Measurements from ENCODE around the gene CD276.
"Not testable (repeated sequence)": the region's sequence is repeated elsewhere in the genome, so short reads cannot be mapped to it uniquely, and the experiment has no call there.

CD276 gene

DNA sequence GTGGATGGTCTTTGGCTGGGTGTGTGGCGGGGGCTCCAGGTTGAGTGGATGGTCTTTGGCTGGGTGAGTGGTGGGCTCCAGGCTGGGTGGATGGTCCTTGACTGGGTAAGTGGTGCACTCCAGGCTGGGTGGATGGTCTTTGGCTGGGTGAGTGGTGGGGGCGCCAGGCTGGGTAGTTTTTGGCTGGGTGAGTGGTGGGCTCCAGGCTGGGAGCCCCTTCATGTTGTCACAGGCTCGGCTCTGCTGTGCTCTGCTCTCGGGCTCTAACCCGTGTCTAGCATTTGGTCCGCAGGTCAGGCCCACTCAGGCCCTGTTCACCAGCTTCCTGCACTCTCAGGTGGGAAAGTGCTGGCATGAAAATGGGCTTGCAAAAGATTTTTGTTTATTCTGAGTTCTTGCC lies 25.1 kb downstream of the CD276 start:
- in situ Hi-C loops (cut with HindIII; ENCODE audit: low sequenced_read_pairs) = no loop called here

DNA sequence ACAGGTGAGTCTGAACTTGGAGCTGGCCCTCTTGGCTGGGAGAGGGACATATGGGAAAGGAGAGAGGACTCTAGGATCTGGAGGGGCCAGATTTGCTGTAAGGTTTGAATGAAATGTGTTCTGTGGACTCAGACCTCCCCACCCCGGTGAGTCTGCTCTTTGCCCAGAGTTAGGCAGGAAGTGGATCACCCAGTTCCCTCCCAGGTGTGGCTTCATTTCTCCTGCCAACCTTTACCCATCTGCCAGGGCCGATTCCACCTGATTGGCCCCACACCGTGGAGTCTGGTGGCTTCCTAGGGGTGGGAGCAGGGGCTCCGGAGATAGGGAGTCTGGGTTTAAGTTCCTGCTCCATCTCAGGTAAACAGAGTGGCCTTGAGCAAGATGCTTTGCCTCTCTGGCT lies 25.5 kb downstream of the CD276 start:
- in situ Hi-C loops (cut with HindIII; ENCODE audit: low sequenced_read_pairs) = no loop called here

DNA sequence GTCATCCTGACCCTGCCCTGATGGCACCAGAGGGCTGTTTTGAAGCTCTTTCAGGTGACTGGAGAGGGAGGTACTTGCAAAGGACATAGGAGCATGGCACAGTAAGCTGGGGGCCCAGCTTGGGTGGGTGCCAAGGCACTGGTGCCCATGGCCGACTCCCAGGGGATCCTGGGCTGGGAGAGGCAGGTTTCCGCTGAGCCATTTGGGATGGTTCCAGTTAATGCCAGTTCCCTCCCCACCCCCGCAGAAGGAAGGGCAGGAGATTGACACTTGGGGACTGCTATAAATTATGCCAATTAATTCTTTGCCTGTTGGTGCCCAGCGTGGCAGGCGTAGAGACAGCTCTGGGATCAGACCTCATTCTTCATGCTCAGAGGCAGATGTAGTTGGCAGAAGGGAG lies 26.1 kb downstream of the CD276 start:
- in situ Hi-C loops (cut with HindIII; ENCODE audit: low sequenced_read_pairs) = no loop called here

DNA sequence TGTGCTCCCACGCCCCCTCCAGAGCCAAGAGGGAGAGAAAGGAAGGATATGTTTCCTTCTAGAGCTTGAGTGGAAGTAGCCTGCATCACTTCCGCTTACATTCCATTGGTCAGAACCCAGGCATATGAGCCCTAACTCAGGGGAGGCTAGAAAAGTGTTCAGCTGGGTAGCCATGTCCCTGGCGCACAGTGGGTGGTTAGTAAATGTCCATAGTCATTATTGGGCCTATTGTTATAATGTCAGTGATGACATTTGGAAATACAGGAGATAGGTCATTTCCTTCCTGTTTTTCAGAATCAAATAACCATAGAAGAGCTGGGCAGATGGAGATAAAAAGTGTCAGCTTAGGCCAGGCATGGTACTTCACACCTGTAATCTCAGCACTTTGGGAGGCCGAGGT lies 27.3 kb downstream of the CD276 start:
- in situ Hi-C loops (cut with HindIII; ENCODE audit: low sequenced_read_pairs) = no loop called here

DNA sequence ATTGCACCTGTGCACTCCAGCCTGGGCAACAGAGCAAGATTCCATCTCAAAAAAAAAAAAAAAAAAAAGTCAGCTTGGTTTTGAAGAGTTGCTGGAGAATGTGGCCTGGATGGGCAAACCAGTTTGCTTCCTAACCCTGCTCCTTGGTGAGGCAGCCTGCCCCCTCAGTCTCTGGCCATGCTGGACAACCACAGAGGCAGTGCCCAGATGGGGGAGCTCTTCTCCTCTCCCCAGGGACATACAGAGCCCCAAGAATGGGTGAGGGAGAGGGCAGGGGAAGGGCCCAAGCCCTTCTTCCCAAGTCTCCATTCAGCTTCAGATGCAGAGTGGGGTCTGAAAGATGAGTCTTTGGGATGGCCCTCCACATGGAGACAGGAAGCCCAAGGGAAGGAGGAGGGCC lies 27.9 kb downstream of the CD276 start:
- in situ Hi-C loops (cut with HindIII; ENCODE audit: low sequenced_read_pairs) = no loop called here

DNA sequence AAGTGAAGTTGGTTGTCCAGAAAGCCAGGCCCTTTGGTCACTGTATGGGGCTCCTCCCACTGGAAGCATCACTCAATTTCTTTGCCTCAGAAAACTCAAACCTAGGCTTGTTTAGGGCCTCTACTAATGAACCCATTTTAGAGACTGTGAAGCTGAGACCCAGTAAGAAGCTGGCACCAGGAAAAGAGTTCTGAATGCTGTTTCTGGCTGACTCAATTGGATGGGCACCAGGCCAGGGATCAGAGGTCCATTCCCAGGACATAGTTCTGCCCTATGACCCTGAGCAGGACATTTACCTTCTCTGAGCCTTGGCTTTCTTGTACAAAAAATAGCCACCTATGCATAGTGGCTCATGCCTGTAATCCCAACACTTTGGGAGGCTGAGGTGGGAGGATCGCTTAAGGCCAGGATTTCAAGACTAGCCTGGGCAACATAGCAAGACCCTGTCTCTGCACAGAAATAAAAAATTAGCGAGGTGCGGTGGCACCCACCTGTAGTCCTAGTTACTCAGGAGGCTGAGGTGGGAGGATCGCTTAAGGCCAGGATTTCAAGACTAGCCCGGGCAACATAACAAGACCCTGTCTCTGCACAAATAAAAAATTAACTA lies 30.6 kb downstream of the CD276 start:
- in situ Hi-C loops (cut with HindIII; ENCODE audit: low sequenced_read_pairs) = no loop called here

DNA sequence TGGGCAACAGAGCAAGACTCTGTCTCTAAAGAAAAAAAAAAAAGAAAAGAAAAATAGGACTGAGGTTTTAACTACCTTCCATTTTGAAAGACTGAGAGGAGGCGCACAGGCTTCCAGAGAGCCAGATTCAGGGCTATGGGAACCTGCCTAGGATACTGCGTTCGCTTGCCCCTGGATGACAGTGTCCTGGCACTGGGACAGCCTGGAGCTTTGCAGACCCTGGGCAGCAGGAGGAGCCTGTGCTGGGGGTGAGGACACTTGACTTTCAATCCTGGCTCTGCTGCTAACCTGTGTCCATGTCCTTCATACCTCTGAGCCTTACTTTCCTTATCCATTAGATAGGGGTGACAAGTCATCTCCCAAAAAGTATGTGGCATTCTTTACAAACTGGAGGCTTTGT lies 31.2 kb downstream of the CD276 start:
- in situ Hi-C loops (cut with HindIII; ENCODE audit: low sequenced_read_pairs) = no loop called here

DNA sequence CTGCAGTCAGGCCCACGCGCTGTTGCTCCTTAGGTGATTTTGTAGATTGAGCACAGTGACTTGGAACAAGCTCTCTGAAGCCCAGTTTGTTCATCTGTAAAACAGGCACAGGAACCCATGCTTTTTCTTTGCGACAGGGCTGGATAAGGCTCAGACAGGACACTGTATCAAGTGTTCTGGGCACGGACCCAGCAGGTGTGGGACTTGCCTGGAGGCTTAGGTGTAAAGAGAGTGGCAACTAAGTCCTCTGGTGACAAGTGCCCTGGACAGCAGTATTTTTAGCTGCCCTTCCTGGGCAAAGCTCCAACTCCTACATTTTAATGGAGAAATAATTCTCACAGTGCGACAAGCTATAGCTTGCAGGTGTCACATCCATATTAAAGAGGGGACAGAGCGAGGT lies 32.2 kb downstream of the CD276 start:
- in situ Hi-C loops (cut with HindIII; ENCODE audit: low sequenced_read_pairs) = no loop called here

DNA sequence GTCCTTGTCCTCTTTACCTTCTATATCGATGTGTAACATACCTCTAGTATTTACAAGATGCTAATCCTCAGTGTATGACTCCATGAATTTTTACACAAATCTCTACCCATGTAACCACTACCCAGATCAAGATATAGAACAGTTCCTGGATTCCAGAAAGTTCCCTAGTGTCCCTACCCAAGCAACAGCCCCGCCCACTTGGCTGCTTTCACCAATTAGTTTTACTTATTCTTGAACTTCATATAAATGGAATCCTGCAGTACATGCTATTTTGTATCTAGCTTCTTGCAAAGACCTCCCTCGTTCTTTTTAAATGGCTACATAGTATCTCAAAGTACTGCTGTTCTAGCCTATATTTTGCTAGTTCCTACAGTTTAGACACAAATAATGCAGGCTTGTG lies 33.0 kb downstream of the CD276 start:
- in situ Hi-C loops (cut with HindIII; ENCODE audit: low sequenced_read_pairs) = no loop called here

DNA sequence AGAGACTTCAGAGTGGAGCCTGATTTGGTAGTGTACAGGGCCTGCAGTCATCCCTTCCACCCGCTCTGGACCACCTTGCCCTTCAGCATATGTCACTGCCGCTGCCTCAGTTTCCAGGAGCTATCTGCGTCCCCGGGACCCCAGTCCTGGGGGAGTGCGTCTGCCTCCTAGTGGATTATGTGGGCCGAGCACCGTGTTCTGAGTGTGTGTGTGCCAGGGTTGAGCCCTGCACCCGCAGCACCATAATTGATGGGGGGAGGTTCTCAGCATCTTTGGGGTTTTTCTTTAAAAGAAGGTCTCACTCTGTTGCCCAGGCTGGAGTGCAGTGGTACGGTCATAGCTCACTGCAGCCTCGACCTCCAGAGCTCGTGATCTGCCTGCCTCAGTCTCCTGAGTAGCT lies 33.6 kb downstream of the CD276 start:
- in situ Hi-C loops (cut with HindIII; ENCODE audit: low sequenced_read_pairs) = no loop called here

DNA sequence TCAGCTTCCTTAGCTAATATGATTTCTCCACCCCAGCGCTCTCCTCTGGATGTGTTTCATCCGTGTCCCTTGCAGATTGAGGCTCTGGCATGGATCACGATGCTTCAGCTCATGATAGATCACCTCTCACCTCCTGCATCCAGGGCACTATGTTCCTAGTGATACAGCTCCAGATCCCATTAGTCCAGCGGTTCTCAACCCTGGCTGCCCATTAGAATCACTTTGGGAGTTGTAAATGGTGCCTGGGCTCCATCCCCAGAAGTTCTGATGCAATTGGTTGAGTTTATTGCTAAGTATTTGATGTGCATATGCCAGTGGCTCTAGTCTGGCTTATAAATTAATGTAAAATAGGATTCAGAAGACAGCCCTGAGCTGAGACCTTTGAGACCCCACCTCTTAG lies 34.5 kb downstream of the CD276 start:
- in situ Hi-C loops (cut with HindIII; ENCODE audit: low sequenced_read_pairs) = no loop called here

DNA sequence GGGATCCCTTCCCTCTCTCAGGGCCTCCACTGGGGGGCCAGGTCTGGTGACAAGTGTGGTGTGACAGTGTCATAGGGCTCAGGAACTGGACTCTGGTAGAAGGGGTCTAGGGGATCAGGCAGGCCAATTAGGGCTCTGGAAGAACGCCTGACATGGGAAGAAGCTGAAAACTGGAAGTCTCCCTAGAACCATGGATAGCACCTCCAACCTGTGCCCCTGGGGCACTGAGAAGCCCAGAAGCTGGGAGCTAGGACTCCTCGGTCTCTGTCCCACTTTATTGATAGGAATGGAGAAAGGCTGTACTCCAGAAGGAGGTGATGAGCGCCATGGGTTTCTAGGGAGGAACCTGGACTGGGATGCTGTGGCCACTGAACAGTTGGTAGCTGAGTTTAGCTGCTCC lies 38.2 kb downstream of the CD276 start:
- in situ Hi-C loops (cut with HindIII; ENCODE audit: low sequenced_read_pairs) = no loop called here

DNA sequence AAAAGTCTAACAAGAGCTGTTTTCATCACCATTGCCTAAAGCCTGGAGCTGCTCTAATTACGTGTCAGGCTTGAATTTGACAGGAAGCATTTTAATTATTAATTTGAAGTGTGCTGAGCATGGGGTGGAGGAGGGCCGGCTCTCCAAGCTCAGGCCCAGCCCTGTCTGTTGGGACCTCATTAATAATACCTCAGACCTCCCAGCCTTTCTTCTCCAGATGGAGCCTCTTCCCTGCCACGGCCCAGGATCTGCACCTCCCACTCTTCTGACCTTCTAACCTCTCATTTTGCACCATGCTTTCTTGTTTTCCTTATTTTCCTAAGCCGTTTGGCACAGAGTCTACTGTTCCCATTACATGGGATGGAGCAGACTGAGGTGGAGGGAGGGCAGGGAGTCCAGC lies 39.0 kb downstream of the CD276 start:
- in situ Hi-C loops (cut with HindIII; ENCODE audit: low sequenced_read_pairs) = no loop called here

DNA sequence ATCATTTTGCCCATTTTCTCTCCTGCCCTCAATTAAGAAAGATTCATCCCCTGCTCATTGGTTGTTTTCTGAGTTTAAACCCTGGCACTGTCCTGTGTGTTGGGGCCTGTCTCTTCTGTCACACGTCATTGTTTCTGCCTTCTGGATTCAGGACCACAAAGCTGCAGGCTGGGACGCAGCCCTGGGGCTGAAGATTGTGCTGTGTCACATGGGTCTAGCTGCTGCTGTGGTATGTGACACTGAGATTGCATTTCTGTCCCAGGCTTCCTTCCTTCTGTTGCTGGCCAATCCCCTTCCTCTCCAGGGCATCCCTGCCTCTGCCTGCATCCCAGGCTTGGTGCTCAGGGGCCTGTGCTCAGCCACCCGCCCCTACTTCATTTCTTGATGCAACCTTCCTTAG lies 40.0 kb downstream of the CD276 start:
- in situ Hi-C loops (cut with HindIII; ENCODE audit: low sequenced_read_pairs) = no loop called here

DNA sequence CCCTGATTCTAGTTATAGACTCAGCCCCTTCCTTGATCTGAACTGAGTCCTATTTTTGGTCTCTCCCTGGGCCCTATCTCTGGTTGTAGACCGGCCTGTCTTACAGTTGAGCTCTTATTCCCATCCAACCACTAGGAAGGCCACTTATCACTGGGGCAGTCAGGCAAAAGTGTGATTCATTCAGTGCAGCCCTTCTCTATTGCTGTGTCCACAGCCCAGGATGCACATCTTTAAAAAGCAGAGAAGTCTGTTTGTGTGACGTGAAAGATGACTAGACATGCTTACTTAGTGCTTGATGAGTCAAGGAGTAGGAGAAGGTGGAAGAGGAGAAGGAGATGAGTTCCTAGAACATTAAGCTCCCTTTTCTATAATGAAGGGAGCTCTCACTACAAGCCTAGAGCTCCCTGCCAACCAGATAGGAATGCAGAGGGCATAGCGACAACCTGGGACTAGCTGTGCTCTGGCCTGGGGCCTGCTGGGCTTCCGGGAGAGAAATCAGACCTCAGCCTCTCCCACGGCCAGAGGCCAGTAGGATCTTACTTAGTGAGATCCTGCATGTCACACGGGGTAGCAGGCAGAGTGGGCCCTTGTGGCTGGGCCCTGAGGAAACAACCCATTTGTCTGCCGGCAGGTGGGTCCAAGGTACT lies 43.3 kb downstream of the CD276 start:
- in situ Hi-C loops (cut with HindIII; ENCODE audit: low sequenced_read_pairs) = no loop called here

DNA sequence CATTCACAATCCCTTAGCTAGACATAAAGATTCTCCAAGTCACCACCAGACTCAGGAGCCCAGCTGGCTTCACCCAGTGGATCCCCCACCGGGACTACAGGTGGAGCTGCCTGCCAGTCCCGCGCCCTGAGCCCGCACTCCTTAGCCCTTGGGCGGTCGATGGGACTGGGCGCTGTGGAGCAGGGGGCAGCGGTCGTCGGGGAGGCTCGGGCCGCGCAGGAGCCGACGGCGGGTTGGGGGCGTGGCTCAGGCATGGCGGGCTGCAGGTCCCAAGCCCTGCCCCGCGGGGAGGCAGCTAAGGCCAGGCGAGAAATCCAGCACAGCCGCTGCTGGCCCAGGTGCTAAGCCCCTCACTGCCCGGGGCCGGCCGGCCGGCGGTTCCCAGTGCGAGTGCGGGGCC lies 47.9 kb downstream of the CD276 start:
- in situ Hi-C loops (cut with HindIII; ENCODE audit: low sequenced_read_pairs) = not testable (repeated sequence)

DNA sequence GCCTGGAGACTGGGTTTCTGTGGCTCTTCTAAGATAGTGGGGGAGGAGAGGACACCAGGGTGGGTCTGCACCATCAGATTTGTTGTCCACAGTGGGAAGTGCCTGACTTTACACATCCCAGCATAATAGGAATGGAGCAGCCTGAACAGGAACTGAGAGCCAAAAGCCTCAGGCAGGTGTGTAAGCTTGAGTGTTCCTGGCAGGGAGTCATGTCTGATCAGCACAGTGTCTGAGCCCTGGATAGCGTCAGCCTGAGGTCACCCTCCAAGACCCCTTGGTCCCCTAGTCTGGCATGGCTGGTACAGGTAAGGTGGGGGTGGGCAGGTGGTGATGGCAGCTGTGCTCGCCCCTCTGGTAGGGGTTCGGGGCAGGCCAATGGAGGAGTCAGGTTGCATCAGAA lies 48.7 kb downstream of the CD276 start:
- in situ Hi-C loops (cut with HindIII; ENCODE audit: low sequenced_read_pairs) = no loop called here

DNA sequence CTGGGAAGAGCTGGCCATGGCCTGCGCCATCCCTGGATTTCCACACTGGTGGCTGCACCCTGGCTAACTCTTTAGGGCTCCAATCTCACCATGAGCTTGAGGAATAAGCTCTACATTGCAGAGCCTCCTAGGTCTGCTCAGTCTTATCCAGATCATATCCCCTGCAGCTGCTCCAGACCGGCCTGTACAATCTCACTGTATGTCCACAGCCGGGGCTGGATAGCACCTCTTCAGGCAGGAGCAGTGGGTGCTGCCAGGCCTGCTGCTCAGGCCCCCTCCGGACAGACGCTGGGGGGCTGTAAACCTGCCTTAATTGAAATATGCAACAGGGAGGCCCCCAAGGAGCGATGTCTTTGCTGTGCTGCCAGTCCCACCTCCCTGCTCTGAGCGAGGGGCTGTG lies 53.4 kb downstream of the CD276 start:
- in situ Hi-C loops (cut with HindIII; ENCODE audit: low sequenced_read_pairs) = no loop called here

DNA sequence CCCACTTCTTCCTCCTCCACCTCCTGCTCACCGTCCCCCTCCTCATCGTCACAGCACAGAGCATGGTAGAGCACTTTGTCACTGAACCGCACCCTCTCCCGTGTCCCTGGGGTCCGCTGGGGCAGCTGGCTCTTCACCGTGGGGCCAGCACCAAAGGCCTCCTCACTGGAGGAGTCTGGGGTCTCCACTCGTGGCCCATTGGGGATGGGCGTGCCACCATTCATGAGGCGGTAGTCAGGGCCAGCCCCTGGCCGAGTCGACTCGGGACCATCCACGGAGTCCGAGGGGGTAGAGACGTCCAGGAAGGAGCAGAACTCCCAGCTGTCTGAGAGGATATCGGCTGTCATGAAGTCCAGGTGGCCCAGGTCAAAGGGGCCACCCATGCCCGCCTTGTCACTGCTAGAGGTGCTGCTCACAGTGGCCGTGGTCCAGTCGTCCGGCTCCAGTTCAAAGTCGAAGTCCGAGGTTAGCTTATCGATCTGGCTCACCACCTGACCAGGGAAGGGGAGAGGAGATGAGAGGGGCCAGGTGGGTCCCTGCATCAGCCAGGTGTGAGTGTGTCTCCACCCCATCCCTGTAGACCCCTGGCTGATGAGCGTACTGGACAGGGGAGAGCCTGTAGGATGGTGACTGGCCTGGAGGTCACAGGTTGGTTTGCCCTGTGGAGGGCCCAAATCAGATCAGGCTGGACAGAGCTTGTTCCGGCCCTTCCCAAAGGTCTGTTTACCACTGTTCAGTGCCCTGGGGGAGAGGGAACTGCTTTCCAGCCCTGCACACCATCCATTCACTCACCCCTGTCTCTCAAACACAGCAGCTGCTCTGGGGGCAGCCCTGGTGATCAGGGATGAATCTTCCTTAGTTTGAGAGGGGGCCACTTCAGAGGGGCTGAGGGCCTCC lies 56.2 kb downstream of the CD276 start:
- in situ Hi-C loops (cut with HindIII; ENCODE audit: low sequenced_read_pairs) = no loop called here

DNA sequence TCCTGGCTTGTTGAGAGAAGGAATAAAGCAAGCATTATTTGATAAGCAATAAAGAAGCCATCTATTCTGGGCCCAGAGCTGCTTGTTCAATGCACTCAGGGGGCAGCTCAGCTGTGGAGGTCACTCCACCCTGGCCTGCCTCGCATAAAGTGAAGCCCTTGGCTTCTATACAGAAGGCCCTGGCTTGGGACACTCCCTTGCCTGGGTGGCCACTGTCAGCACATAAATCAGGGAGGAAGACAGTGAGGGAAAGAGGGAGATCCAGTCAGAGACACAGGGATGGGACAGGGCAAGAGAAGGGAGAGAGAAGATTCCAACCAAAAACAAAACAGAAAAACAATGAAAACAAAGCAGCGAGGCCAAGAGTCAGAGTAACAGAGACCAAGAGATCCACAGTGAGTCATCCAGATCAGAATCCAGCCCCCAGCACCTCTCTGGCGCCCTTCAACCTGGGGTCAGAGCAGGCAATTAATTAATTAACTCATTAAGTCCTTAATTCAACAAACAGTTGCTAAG lies 57.2 kb downstream of the CD276 start:
- in situ Hi-C loops (cut with HindIII; ENCODE audit: low sequenced_read_pairs) = no loop called here

DNA sequence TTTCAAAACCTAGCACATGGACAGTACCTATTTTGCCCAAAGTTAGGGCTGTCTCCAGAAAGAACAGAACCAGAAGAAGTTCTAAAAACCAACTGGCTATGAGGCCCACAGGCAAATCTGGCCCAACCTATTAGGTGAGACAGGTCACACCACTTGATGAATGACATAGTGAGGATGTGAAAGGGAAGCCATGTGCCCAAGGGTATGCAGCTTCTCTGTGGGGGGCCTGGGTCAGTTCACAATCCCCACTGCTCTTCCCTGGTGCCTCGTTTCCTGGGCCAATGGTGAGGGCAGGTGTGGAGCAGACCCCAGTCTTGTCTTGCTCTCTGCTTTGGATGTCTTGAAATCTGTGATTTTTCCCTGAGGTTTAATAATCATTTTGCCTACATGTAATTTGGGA lies 60.1 kb downstream of the CD276 start:
- in situ Hi-C loops (cut with HindIII; ENCODE audit: low sequenced_read_pairs) = no loop called here

DNA sequence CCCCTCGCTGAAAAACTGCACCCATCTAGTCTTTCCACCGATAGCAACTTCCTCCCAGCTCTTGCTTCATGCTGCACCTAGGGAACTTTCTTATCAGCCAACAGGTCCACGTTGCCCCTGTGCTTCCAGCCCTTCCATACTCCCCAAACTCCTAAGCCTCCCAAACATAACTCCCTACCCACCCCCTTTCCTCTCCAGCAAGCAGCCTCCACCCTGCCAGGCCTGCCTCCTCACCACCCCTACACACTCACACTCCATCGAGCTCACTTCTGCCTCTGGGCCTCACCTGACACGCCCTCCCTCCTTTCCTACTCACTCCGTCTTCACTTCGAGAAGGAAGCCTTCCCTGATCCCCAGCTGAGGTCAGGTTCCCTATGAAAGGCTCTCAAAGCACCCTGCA lies 60.9 kb downstream of the CD276 start:
- in situ Hi-C loops (cut with HindIII; ENCODE audit: low sequenced_read_pairs) = no loop called here

All from endothelial cell of hepatic sinusoid (primary cell).